Hepatocyte (in vitro differentiated cells): ENCODE measurements around the gene PPP2R2C. TPM values are rescaled to one million over a fixed set of nuclear protein-coding genes. Genes with fewer than 3 reads are reported as not detected.

Experiments
- DNase-seq: peaks from one replicate; pipeline ENCODE4 v3.0.0-alpha.2; 2016; ENCODE audit warnings: low spot score
- H2AFZ ChIP-seq: fragments of 200-600 bp; sonication (generic); 2 replicates; pipeline ENCODE4 v1.6.0; 2016; ENCODE audit warnings: antibody characterized with exemption, mild to moderate bottlenecking
- H3K27ac ChIP-seq: fragments of 200-600 bp; sonication (generic); 2 replicates; pipeline ENCODE4 v1.5.1; 2016; ENCODE audit warnings: mild to moderate bottlenecking
- H3K27me3 ChIP-seq: fragments of 200-600 bp; sonication (generic); 2 replicates; pipeline ENCODE4 v1.6.1; 2016
- H3K36me3 ChIP-seq: fragments of 200-600 bp; sonication (generic); replicated peaks from 2 replicates; pipeline ENCODE4 v1.5.1; 2016; ENCODE audit warnings: low read depth; ENCODE audit not compliant: insufficient read depth
- H3K4me1 ChIP-seq: fragments of 200-600 bp; sonication (generic); 2 replicates; pipeline ENCODE4 v1.5.1; 2016; ENCODE audit warnings: mild to moderate bottlenecking, moderate library complexity; ENCODE audit not compliant: insufficient read depth
- H3K4me2 ChIP-seq: fragments of 200-600 bp; sonication (generic); 2 replicates; pipeline ENCODE4 v1.6.0; 2016
- H3K4me3 ChIP-seq: fragments of 200-600 bp; sonication (generic); 2 replicates; pipeline ENCODE4 v1.5.1; 2016; ENCODE audit warnings: mild to moderate bottlenecking
- H3K79me2 ChIP-seq: fragments of 200-600 bp; sonication (generic); 2 replicates; pipeline ENCODE4 v1.6.0; 2017; ENCODE audit warnings: mild to moderate bottlenecking
- H3K9me2 ChIP-seq: fragments of 200-600 bp; sonication (generic); replicated peaks from 2 replicates; pipeline ENCODE4 v1.6.0; 2017; ENCODE audit warnings: mild to moderate bottlenecking; ENCODE audit not compliant: insufficient read depth
- H3K9me3 ChIP-seq: fragments of 200-600 bp; sonication (generic); 2 replicates; pipeline ENCODE4 v1.5.1; 2016; ENCODE audit warnings: low read depth, mild to moderate bottlenecking
- H4K20me1 ChIP-seq: fragments of 200-600 bp; sonication (generic); 2 replicates; pipeline ENCODE4 v1.6.0; 2016; ENCODE audit warnings: mild to moderate bottlenecking; ENCODE audit not compliant: insufficient read depth, poor library complexity, severe bottlenecking
- CTCF ChIP-seq: fragments of 200-600 bp; sonication (generic); IDR thresholded peaks from 2 replicates; pipeline ENCODE4 v1.5.1; 2016; ENCODE audit warnings: antibody characterized with exemption, mild to moderate bottlenecking; ENCODE audit not compliant: poor library complexity
- EZH2 ChIP-seq: fragments of 200-600 bp; sonication (generic); IDR thresholded peaks from 2 replicates; pipeline ENCODE4 v1.6.1; 2016; ENCODE audit warnings: antibody characterized with exemption, mild to moderate bottlenecking, borderline replicate concordance
- EZH2phosphoT487 ChIP-seq: fragments of 200-600 bp; sonication (generic); IDR thresholded peaks from one replicate; pipeline ENCODE4 v1.6.1; 2018; ENCODE audit warnings: antibody characterized with exemption, mild to moderate bottlenecking, low read depth, moderate library complexity; ENCODE audit not compliant: unreplicated experiment, severe bottlenecking
- WGBS: methylation state at CpG from one replicate; pipeline ENCODE4 v1.1.6; 2016; ENCODE audit warnings: low lambda C conversion rate; ENCODE audit errors: missing lambda C conversion rate; 5-methylcytosine and 5-hydroxymethylcytosine counted together
- polyA plus RNA-seq: library from polyadenylated mRNA; unstranded; fragments of >200 nt; fragmentation: Nextera tagmentation; extraction: Ambion mirVana; gene quantifications from 2 replicates; pipeline ENCODE4 v1.2.1, GENCODE V29; 2016
- total RNA-seq: library from RNA; depleted of rRNA; stranded (reverse); fragments of >200 nt; gene quantifications from 2 replicates; pipeline ENCODE4 v1.2.3, GENCODE V29; 2014

The PPP2R2C gene
- total RNA-seq = 0.48 and 0.67 TPM in 2 replicates
- polyA plus RNA-seq = 0.22 and 0.35 TPM in 2 replicates

- Histone ChIP-seq H3K9me2 (no peaks in the 10 kb centered on the region), H4K20me1 (no peaks in the 10 kb centered on the region), H2AFZ (no peak within 1 kb of the TSS), H3K79me2 (no peaks in the 10 kb centered on the region), H3K27ac (no peak within 1 kb of the TSS), H3K4me3 (no peak within 1 kb of the TSS), H3K9me3 (no peaks in the 10 kb centered on the region), H3K4me1 (peaks cover 3% of the 10 kb centered on the region), H3K36me3 (no peaks in the 10 kb centered on the region), H3K27me3 (peaks cover 64% of the 10 kb centered on the region), H3K4me2 (peak within 1 kb of the TSS; percentile 87)
- no peak for TF ChIP-seq CTCF
- TF ChIP-seq EZH2phosphoT487 = no peak
- TF ChIP-seq EZH2 = no peak
- WGBS = 20% methylated on average over 16 of the region's 86 CpGs
- DNase-seq = no peak
Measured at GRCh38 chr4:6472387-6473263, at the start of gene PPP2R2C. Gene PPP2R2C, minus strand, starts transcription at chr4:6472614. Its CDS starts 385 bp downstream, at chr4:6472229.

GRCh38 chr4:6520978-6521377 is 48.6 kb upstream of the PPP2R2C start:
- H3K79me2 ChIP-seq = no peaks in the 10 kb centered on the region
- no peak for DNase-seq
- H3K27ac ChIP-seq = no peak overlapping the region
- no peaks in the 10 kb centered on the region for H3K9me3 ChIP-seq
- H3K4me2 ChIP-seq = no peak overlapping the region
- H3K4me3 ChIP-seq = no peak overlapping the region
- TF ChIP-seq CTCF = no peak
- no peak for TF ChIP-seq EZH2
- no peak for TF ChIP-seq EZH2phosphoT487
- no peaks in the 10 kb centered on the region for H3K27me3 ChIP-seq
- no peaks in the 10 kb centered on the region for H3K4me1 ChIP-seq
- no peak overlapping the region for H2AFZ ChIP-seq
- WGBS = 74% methylated on average over 6 of the region's 6 CpGs
- H3K36me3 ChIP-seq = no peaks in the 10 kb centered on the region
- H4K20me1 ChIP-seq = no peaks in the 10 kb centered on the region
- no peaks in the 10 kb centered on the region for H3K9me2 ChIP-seq

- H2AFZ ChIP-seq = no peak overlapping the region
- no peaks in the 10 kb centered on the region for H3K4me1 ChIP-seq
- no peaks in the 10 kb centered on the region for H4K20me1 ChIP-seq
- no peaks in the 10 kb centered on the region for H3K79me2 ChIP-seq
- H3K9me2 ChIP-seq = no peaks in the 10 kb centered on the region
- no peak for DNase-seq
- no peak overlapping the region for H3K4me2 ChIP-seq
- no peaks in the 10 kb centered on the region for H3K27me3 ChIP-seq
- no peak overlapping the region for H3K27ac ChIP-seq
- WGBS = 66% methylated on average over 11 of the region's 11 CpGs
- H3K36me3 ChIP-seq = no peaks in the 10 kb centered on the region
- no peak for TF ChIP-seq EZH2
- no peak for TF ChIP-seq CTCF
- no peak for TF ChIP-seq EZH2phosphoT487
- H3K9me3 ChIP-seq = no peaks in the 10 kb centered on the region
- H3K4me3 ChIP-seq = no peak overlapping the region
Measured at GRCh38 chr4:6520051-6520636, 47.7 kb upstream of the PPP2R2C start.
